Endodermal cell (in vitro differentiated cells): ENCODE data around the gene TBC1D22B. TPM values are rescaled to one million over a fixed set of nuclear protein-coding genes. Genes with fewer than 3 reads are reported as not detected.

Source experiments
- DNase-seq: peaks from one replicate; pipeline ENCODE4 v3.0.0-alpha.2; 2017
- H3K27ac ChIP-seq: 2 replicates; pipeline ENCODE4 v1.5.1; 2013; ENCODE audit warnings: mild to moderate bottlenecking, low read depth, low read length, moderate library complexity
- H3K27me3 ChIP-seq: 2 replicates; pipeline ENCODE4 v1.6.1; 2013; ENCODE audit warnings: mild to moderate bottlenecking, low read length, moderate library complexity; ENCODE audit not compliant: insufficient read depth, control insufficient read depth, poor library complexity, severe bottlenecking
- H3K36me3 ChIP-seq: 2 replicates; pipeline ENCODE4 v1.7.0; 2013; ENCODE audit warnings: mild to moderate bottlenecking, low read length, moderate library complexity; ENCODE audit not compliant: control insufficient read depth, insufficient read depth
- H3K4me1 ChIP-seq: one replicate; pipeline ENCODE4 v1.7.0; 2013; ENCODE audit warnings: low read length; ENCODE audit not compliant: control insufficient read depth, insufficient read depth
- H3K4me3 ChIP-seq: 2 replicates; pipeline ENCODE4 v1.5.1; 2013; ENCODE audit warnings: mild to moderate bottlenecking, low read length, moderate library complexity
- H3K9ac ChIP-seq: 2 replicates; pipeline ENCODE4 v1.6.1; 2013; ENCODE audit warnings: mild to moderate bottlenecking, low read length, moderate library complexity; ENCODE audit not compliant: poor library complexity, severe bottlenecking; ENCODE audit errors: extremely low read depth
- H3K9me3 ChIP-seq: 2 replicates; pipeline ENCODE4 v1.6.1; 2013; ENCODE audit warnings: mild to moderate bottlenecking, low read length, moderate library complexity; ENCODE audit not compliant: control insufficient read depth
- H3K27ac Mint-ChIP-seq: 2 replicates; pipeline ENCODE4 v1.8.0; 2020; ENCODE audit warnings: mixed read lengths
- H3K27me3 Mint-ChIP-seq: 2 replicates; pipeline ENCODE4 v1.8.0; 2021; ENCODE audit warnings: mild to moderate bottlenecking, mixed read lengths; ENCODE audit not compliant: insufficient read depth
- H3K36me3 Mint-ChIP-seq: 2 replicates; pipeline ENCODE4 v1.8.0; 2020; ENCODE audit warnings: low read depth, mixed read lengths
- H3K4me1 Mint-ChIP-seq: 2 replicates; pipeline ENCODE4 v1.8.0; 2020; ENCODE audit warnings: mixed read lengths
- H3K4me3 Mint-ChIP-seq: 2 replicates; pipeline ENCODE4 v1.8.0; 2020; ENCODE audit warnings: mild to moderate bottlenecking, moderate library complexity, mixed read lengths
- H3K9me3 Mint-ChIP-seq: 2 replicates; pipeline ENCODE4 v1.8.0; 2020; ENCODE audit warnings: mild to moderate bottlenecking, mixed read lengths
- CTCF ChIP-seq: fragments of 200-600 bp; sonication (generic); conservative IDR thresholded peaks from 2 replicates; pipeline ENCODE4 v1.5.0; 2021; ENCODE audit warnings: antibody characterized with exemption, mild to moderate bottlenecking
- WGBS, 2 experiments: methylation state at CpG; one replicate each; pipeline versions ENCODE4 v1.1.5 to v1.1.7; 2013; ENCODE audit warnings: missing lambda C conversion rate in 2 of 2, mixed read lengths in 1 of 2; ENCODE audit not compliant: insufficient coverage in 1 of 2, insufficient read length in 1 of 2; 5-methylcytosine and 5-hydroxymethylcytosine counted together
- total RNA-seq, 2 donors: library from RNA; stranded (reverse); fragmentation: NEBNext Ultra II Directional in 1 of 2; extraction: Animal tissue kit (Norgen Biotek cat#: 25700) in 1 of 2; gene quantifications; 2 replicates in 1 of 2; 3 replicates in 1 of 2; pipeline ENCODE4 v1.2.1, GENCODE V29; 2021

The TBC1D22B gene
- total RNA-seq, 2 donors from 2014 or later: 13.8 to 20.1 TPM

GRCh38 chr6:37256692-37257319 is 766 bp upstream of the TBC1D22B start:
- peak overlapping the region; percentile 91 for H3K4me3 ChIP-seq
- Mint-ChIP-seq H3K4me1 (peaks cover 22% of the 10 kb centered on the region), H3K36me3 (no peaks in the 10 kb centered on the region), H3K27me3 (peaks cover 14% of the 10 kb centered on the region), H3K9me3 (no peaks in the 10 kb centered on the region), H3K27ac (no peak overlapping the region), H3K4me3 (peak overlapping the region; percentile 97)
- H3K27ac ChIP-seq: no peak overlapping the region
- no peaks in the 10 kb centered on the region for H3K4me1 ChIP-seq
- no peak for DNase-seq
- no peaks in the 10 kb centered on the region for H3K9me3 ChIP-seq
- H3K36me3 ChIP-seq: no peaks in the 10 kb centered on the region
- TF ChIP-seq CTCF: no peak
- no peaks in the 10 kb centered on the region for H3K27me3 ChIP-seq
- 53 to 69% methylated on average over 5 to 12 of the region's 12 CpGs for WGBS, 2 experiments
- H3K9ac ChIP-seq: no peak overlapping the region

GRCh38 chr6:37257320-37257633 is 295 bp upstream of the TBC1D22B start:
- no peaks in the 10 kb centered on the region for H3K36me3 Mint-ChIP-seq
- H3K4me1 ChIP-seq: no peaks in the 10 kb centered on the region
- H3K27ac ChIP-seq: no peak overlapping the region
- no peak for DNase-seq
- H3K27ac Mint-ChIP-seq: no peak overlapping the region
- peak overlapping the region; percentile 97 for H3K4me3 Mint-ChIP-seq
- H3K9me3 Mint-ChIP-seq: no peaks in the 10 kb centered on the region
- peak overlapping the region; percentile 91 for H3K4me3 ChIP-seq
- no peak for TF ChIP-seq CTCF
- H3K27me3 ChIP-seq: no peaks in the 10 kb centered on the region
- no peaks in the 10 kb centered on the region for H3K36me3 ChIP-seq
- H3K9ac ChIP-seq: no peak overlapping the region
- WGBS, 2 experiments: 4 to 6% methylated on average over 3 to 9 of the region's 9 CpGs
- peaks cover 14% of the 10 kb centered on the region for H3K27me3 Mint-ChIP-seq
- peaks cover 22% of the 10 kb centered on the region for H3K4me1 Mint-ChIP-seq
- no peaks in the 10 kb centered on the region for H3K9me3 ChIP-seq

GRCh38 chr6:37258405-37259105 is 983 bp downstream of the TBC1D22B start:
- Histone ChIP-seq H3K9ac (peak overlapping the region; percentile 87), H3K27me3 (no peaks in the 10 kb centered on the region), H3K36me3 (no peaks in the 10 kb centered on the region), H3K4me3 (peak overlapping the region; percentile 91), H3K4me1 (no peaks in the 10 kb centered on the region), H3K27ac (no peak overlapping the region), H3K9me3 (no peaks in the 10 kb centered on the region)
- TF ChIP-seq CTCF: no peak
- 20 to 35% methylated on average over 4 to 11 of the region's 11 CpGs for WGBS, 2 experiments
- Mint-ChIP-seq H3K27me3 (peaks cover 14% of the 10 kb centered on the region), H3K9me3 (no peaks in the 10 kb centered on the region), H3K4me3 (peak overlapping the region; percentile 97), H3K4me1 (peaks cover 30% of the 10 kb centered on the region), H3K27ac (peak overlapping the region; percentile 97), H3K36me3 (no peaks in the 10 kb centered on the region)
- no peak for DNase-seq
